Gastroesophageal sphincter (tissue), 4 donors: ENCODE results near the gene UMOD. TPM values are rescaled to one million over a fixed set of nuclear protein-coding genes. Genes with fewer than 3 reads are reported as not detected.

Source experiments
- ATAC-seq: fragments of 150-250 bp; one replicate; pipeline ENCODE4 v1.9.1; 2016; ENCODE audit warnings: mild to moderate bottlenecking, moderate library complexity
- H3K27ac ChIP-seq, 4 donors: fragments of 200-600 bp; sonication (generic) in 3 of 4; 1 replicate in 3 of 4; 2 replicates in 1 of 4; pipeline ENCODE4 v1.5.1; 2016 to 2019
- H3K27me3 ChIP-seq: fragments of 200-600 bp; sonication (generic); one replicate; pipeline ENCODE4 v1.5.1; 2019
- H3K36me3 ChIP-seq, 2 donors: fragments of 200-600 bp; sonication (generic); one replicate each; pipeline ENCODE4 v1.5.1; 2019; ENCODE audit warnings: control low read depth in 1 of 2
- H3K4me1 ChIP-seq, 3 donors: fragments of 200-600 bp; sonication (generic); 1 replicate in 2 of 3; 2 replicates in 1 of 3; pipeline ENCODE4 v1.5.1; 2016 to 2019; ENCODE audit warnings: control low read depth in 2 of 3
- H3K4me3 ChIP-seq, 2 donors: fragments of 200-600 bp; sonication (generic); one replicate each; pipeline ENCODE4 v1.5.1; 2019; ENCODE audit warnings: mild to moderate bottlenecking in 1 of 2, moderate library complexity in 1 of 2
- H3K9me3 ChIP-seq, 3 donors: fragments of 200-600 bp; sonication (generic); one replicate each; pipeline ENCODE4 v1.5.1; 2017 to 2019; ENCODE audit warnings: control low read depth in 2 of 3
- CTCF ChIP-seq, 4 experiments: fragments of 200-600 bp in 2 of 4; fragments of 450-650 bp in 2 of 4; sonication (generic) in 1 of 4; IDR thresholded peaks; one replicate each; pipeline ENCODE4 v1.5.1; 2017 to 2019; ENCODE audit warnings: antibody characterized with exemption in 4 of 4, mild to moderate bottlenecking in 2 of 4, moderate library complexity in 2 of 4
- EP300 ChIP-seq: sonication (generic); formaldehyde crosslinking; IDR thresholded peaks from one replicate; pipeline ENCODE4 v1.6.1; 2017; ENCODE audit warnings: antibody characterized with exemption, mild to moderate bottlenecking
- POLR2A ChIP-seq, 2 donors: fragments of 450-650 bp; IDR thresholded peaks; one replicate each; pipeline ENCODE4 v1.6.1; 2017; ENCODE audit warnings: antibody characterized with exemption in 2 of 2, mild to moderate bottlenecking in 2 of 2, moderate library complexity in 1 of 2
- POLR2AphosphoS5 ChIP-seq: sonication (generic); formaldehyde crosslinking; IDR thresholded peaks from one replicate; pipeline ENCODE4 v1.6.1; 2017; ENCODE audit warnings: antibody characterized with exemption
- WGBS, 2 donors: methylation state at CpG; one replicate each; pipeline ENCODE4 v1.1.5; 2018; ENCODE audit warnings: low coverage in 1 of 2; 5-methylcytosine and 5-hydroxymethylcytosine counted together
- total RNA-seq, 4 donors: library from RNA; depleted of rRNA; stranded (reverse); fragments of >200 nt; gene quantifications; one replicate each; pipeline ENCODE4 v1.1.0, GENCODE V29; 2016

UMOD gene
- total RNA-seq, 4 donors from 2014 or later = not detected

GRCh38 chr16:20382202-20382948 is 29.9 kb upstream of the UMOD start:
- Histone ChIP-seq H3K4me1 (peaks cover 0 to 11% (median 0%) of the 10 kb centered on the region in 3 donors), H3K36me3 (no peaks in the 10 kb centered on the region), H3K4me3 (no peak overlapping the region), H3K27me3 (peaks cover 23% of the 10 kb centered on the region), H3K27ac (no peak overlapping the region), H3K9me3 (no peaks in the 10 kb centered on the region)
- no peak for ATAC-seq
- TF ChIP-seq POLR2AphosphoS5 (no peak), POLR2A (IDR thresholded peaks at IDR 0.05) (no peak), EP300 (no peak), CTCF (IDR thresholded peaks at IDR 0.05) (no peak)
- WGBS, 2 donors = 73 to 100% methylated on average over 2 to 4 of the region's 7 CpGs

- no peak for ATAC-seq
- WGBS, 2 donors = 49% methylated on average over 3 of the region's 3 CpGs; no CpG with 5 or more reads in 1 of the 2 donors
- Histone ChIP-seq H3K4me3 (no peak overlapping the region), H3K9me3 (no peaks in the 10 kb centered on the region), H3K4me1 (peaks cover 0 to 4% (median 0%) of the 10 kb centered on the region in 3 donors), H3K27ac (no peak overlapping the region), H3K27me3 (peaks cover 15% of the 10 kb centered on the region), H3K36me3 (no peaks in the 10 kb centered on the region)
- TF ChIP-seq POLR2A (IDR thresholded peaks at IDR 0.05) = no peak
- TF ChIP-seq EP300 = no peak
- TF ChIP-seq POLR2AphosphoS5 = no peak
- TF ChIP-seq CTCF (IDR thresholded peaks at IDR 0.05) = no peak
Observed at GRCh38 chr16:20380782-20381181, 28.3 kb upstream of the UMOD start.

- H3K27ac ChIP-seq = no peak overlapping the region
- no peak for ATAC-seq
- H3K36me3 ChIP-seq = no peaks in the 10 kb centered on the region
- 73 to 74% methylated on average over 5 of the region's 5 CpGs for whole genome bisulfite sequencing, 2 donors
- peaks cover 23% of the 10 kb centered on the region for H3K27me3 ChIP-seq
- TF ChIP-seq CTCF (IDR thresholded peaks at IDR 0.05) (no peak), POLR2A (IDR thresholded peaks at IDR 0.05) (no peak), POLR2AphosphoS5 (no peak), EP300 (no peak)
- H3K9me3 ChIP-seq = peaks cover 0 to 11% (median 0%) of the 10 kb centered on the region in 3 donors
- H3K4me3 ChIP-seq = no peak overlapping the region
- H3K4me1 ChIP-seq = no peaks in the 10 kb centered on the region
Observed at GRCh38 chr16:20377181-20377580, 24.7 kb upstream of the UMOD start.

- Histone ChIP-seq H3K9me3 (peaks cover 0 to 11% (median 0%) of the 10 kb centered on the region in 3 donors), H3K27me3 (peaks cover 23% of the 10 kb centered on the region), H3K4me3 (no peak overlapping the region), H3K36me3 (no peaks in the 10 kb centered on the region), H3K4me1 (no peaks in the 10 kb centered on the region), H3K27ac (no peak overlapping the region)
- TF ChIP-seq POLR2AphosphoS5 (no peak), CTCF (IDR thresholded peaks at IDR 0.05) (no peak), EP300 (no peak), POLR2A (IDR thresholded peaks at IDR 0.05) (no peak)
- ATAC-seq = no peak
- 60 to 75% methylated on average over 3 to 5 of the region's 5 CpGs for WGBS, 2 donors
Observed at GRCh38 chr16:20372701-20373100, 20.2 kb upstream of the UMOD start.

- H3K9me3 ChIP-seq = peaks cover 0 to 11% (median 0%) of the 10 kb centered on the region in 3 donors
- no peak for TF ChIP-seq CTCF (IDR thresholded peaks at IDR 0.05)
- no peak for TF ChIP-seq POLR2A (IDR thresholded peaks at IDR 0.05)
- no peak for TF ChIP-seq POLR2AphosphoS5
- no peak for TF ChIP-seq EP300
- H3K27ac ChIP-seq = no peak overlapping the region
- H3K4me1 ChIP-seq = no peaks in the 10 kb centered on the region
- H3K27me3 ChIP-seq = peaks cover 23% of the 10 kb centered on the region
- 69 to 73% methylated on average over 5 to 9 of the region's 9 CpGs for WGBS, 2 donors
- no peak overlapping the region for H3K4me3 ChIP-seq
- no peaks in the 10 kb centered on the region for H3K36me3 ChIP-seq
- no peak for ATAC-seq
Observed at GRCh38 chr16:20369452-20370054, 17.0 kb upstream of the UMOD start.
